OCI-M2 (cell line): ENCODE results near the gene CDK11B.
"Not testable (repeated sequence)": the region's sequence is repeated elsewhere in the genome, so short reads cannot be mapped to it uniquely, and the experiment has no call there.

Experiments
- DNase-seq: peaks from one replicate; lab custom pipeline; 2025; ENCODE audit not compliant: unreplicated experiment; lab: John Stamatoyannopoulos, UW

CDK11B gene

GRCh38 chr1:1600861-1601563 is 57.8 kb downstream of the CDK11B start:
- no peak for DNase-seq

DNA sequence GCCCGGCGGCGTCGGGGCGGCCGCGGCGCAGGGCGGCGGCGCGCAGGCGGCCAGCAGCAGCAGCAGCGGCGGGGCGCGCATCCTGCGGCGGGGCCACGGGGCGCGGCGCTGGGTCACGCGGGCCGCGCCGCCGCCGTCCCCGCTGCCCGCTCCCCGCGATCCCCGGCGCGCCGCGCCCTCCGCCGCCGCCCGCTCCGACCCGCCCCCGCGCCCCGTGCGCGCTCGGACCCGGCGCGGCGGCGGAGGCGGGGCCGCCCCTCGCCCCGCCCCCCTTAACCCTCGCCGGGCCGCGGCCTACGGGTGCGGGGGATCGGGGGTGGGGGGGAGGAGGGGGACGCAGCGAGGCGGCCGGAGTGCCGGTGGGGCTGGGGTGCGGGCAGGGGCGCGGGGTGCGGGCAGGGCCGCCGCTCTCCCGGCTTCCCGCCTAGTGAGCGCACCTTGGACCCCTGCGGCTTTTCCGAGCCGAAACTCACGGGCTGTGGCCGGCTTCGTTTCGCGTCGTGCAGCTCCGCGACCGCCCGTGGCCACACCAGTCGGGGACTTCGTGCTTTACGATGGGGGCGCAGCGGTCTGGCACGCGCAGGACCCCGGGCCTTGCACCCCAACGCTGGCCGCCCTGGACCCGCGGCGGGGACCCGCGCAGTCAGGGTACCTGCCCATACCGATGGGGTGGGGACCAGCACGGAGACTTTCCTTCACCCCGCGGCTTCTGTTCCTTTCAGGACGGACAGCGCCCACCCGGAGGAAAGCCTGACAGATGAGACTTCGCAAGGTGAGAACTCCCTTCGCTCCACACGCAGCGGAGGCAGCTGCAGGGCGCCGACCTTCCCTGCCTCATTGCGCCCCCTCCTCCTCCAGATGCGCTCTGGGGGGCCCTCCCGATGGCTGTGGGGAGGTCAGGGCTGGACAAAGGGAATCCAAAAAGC is 58.6 kb downstream of the CDK11B start, which contains the start of gene FNDC10:
TSS of gene FNDC10 (minus strand) at position 201 of the 926 bp plus-strand sequence. CDS start at position 81, 120 bp downstream.
- DNase-seq: no peak

DNA sequence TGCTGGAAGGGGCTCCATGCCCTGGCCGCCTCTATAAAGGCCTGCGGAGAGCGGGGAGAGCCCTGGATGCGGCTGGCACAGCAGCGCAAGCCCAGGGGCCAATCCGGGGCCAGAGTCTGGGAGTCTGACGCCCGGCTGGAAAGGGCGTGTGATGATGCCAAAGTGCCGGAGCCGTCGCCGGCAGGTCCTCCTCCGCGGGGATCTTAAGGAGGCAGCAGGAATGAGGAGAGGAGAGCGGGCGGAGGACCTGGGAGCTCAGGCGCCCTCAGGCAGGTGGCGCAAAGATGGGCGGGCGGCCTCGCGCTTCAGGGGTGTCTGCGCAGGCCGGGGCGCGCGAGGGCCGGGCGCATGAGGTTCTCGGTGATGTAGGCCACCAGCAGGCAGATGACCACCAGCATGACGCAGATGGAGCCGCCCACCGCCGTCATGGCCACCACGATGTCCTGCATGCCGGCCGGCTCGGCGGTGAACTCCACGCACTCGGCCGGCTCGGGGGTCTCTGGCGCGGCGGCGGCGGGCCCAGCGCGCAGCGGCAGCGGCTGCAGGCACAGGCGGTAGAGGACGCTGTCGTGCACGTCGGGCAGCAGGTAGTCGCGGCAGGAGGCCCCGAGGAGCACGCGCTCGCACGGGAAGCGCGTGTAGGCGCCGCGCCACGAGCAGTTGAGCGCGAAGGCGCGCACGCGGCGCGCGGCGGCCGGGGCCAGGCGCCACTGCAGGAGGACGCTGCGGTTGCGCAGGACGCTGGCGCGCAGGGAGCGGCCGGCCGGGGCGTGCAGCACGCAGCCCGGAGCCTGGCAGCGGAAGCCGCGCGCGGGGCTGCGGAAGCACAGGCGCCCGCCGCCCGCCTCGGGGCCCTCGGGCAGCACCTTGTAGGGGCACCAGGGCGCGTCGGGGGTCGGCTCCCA is 59.5 kb downstream of the CDK11B start:
- no peak for DNase-seq

DNA sequence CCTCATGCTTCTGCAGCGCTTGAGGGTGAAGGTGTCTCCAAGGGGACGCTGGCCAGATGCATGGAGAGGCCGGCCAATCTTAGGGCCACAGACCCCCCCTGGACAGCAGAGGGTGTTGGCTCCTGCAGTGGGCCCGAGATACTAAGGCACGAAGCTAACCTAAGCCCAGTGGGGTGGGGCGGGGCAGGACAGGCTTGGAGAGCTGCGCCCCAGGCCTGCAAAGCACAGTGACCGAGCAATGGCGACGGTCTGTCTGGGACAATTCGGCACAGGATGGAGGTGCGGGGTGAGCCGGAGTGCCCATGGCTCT is 60.1 kb downstream of the CDK11B start:
- DNase-seq: no peak

- DNase-seq: no peak
Observed at GRCh38 chr1:1598051-1598719, 60.6 kb downstream of the CDK11B start.

DNA sequence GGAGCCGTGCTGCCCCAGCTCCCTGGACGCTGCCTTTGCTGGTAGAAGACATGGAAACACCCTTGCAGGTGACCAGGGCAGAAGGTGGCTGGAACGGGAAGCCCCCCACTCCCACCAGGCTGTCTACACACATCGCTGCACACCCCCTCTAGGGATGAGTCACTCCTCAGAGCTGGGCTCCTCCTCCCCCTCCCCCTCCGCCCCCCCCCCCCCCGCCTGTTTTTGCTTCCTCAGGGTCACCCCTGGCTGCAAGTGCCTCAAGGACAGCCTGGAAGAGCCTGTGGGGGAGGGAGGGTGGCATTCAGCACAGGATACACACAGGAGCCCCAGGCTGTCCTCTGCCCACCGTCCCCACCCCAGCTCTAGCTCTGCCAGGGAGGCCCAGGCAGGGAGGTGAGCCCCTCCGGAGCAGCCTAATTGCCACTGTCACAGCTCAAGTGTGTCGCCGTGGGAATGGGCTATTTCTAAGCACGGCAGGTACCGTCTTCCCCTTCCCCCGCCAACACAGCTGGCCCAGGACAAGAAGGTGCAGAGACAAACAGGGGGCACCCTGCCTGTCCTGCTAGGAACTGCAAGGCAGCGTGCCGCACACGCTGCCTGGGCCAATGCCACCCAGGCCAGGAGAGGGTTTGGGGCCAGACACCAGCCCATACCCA is 61.4 kb downstream of the CDK11B start:
- no peak for DNase-seq

GRCh38 chr1:1596493-1597274 is 62.1 kb downstream of the CDK11B start:
- no peak for DNase-seq

- not testable (repeated sequence) for DNase-seq
Observed at GRCh38 chr1:1595341-1595740, 63.5 kb downstream of the CDK11B start.

DNA sequence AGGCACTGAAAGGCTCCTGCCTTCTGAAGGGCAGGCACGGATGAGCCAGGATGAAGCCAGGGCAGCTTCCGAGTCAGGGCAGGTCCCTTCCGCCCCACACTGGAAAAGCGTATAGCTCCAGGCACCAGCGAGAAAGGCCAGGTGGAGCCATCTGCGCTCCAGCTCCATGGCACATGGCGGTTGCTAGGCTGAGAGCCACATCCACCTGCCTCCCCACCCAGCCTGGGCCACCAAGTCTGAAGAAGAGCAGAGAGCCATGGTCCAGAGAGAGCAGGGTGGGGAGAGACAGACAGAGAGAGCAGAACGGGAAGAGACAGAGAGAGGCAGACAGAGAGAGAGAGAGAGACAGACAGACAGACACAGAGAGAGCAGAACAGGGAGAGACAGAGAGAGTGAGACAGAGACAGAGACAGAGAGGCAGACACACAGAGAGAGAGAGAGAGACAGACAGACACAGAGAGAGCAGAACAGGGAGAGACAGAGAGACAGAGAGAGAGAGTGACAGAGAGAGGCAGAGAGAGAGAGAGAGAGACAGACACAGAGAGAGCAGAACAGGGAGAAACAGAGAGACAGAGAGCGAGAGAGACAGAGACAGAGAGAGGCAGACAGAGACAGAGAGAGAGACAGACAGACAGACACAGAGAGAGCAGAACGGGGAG is 64.1 kb downstream of the CDK11B start:
- no peak for DNase-seq

DNA sequence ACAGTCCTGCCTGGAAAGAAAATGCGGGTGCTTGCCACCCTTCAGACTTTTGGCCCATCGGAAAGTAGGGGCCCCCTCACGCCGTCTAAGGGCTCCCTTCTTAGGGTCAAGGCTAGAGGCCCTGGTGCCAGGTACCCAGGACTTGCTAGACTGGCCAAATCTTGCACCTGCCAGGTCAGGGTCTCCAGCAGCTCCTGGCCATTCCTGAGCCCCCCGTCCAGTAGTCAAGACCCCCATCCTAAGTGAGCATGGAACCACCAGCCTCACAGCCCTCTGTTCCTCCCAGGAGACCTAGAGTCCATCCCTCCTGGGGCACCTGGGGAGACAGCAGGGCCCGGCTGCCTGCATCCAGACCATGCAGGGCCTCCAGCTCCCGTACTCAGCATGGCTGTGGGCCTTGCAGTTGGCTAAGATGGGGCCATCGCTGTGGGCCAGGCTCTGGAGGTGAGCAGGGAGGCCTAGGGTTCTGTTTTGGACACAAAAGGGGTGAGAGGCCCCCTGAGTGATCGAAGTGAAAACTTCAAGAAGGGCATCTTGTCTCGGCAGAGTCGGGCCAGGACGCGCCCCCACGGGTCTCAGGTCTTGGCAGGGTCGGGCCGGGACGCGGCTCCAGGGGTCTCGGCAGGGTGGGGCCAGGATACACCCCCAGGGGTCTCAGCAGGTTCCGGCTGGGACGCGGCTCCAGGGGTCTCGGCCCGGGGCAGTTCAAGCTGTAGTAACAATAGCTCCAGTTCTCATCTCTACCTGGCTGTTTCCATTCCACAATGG is 64.8 kb downstream of the CDK11B start:
- no peak for DNase-seq

DNA sequence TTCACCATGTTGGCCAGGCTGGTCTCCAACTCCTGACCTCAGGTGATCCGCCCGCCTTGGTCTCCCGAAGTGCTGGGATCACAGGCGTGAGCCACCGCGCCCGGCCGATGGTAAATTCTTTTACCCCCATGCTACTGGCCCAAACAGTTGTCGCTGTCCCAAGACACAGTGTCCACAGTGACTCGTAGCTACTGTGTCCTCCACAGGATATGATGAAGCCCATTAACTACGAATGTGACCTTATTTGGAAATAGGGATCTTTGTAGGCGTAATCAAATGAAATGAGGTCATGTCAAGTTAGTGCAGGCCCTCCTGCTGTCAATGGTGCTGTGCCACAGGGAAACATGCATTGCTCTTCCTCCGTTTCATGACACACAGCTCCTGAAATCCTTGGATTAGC is 67.4 kb downstream of the CDK11B start:
- DNase-seq: no peak
